Heart left ventricle (tissue), 16 donors: ENCODE data around the gene TLX2. TPM values are rescaled to one million over a fixed set of nuclear protein-coding genes. Genes with fewer than 3 reads are reported as not detected.

Experiments
- ATAC-seq, 4 donors: fragments of 200-7000 bp; cut with Tn5 transposase; one replicate each; pipeline ENCODE4 v1.9.1; 2020 to 2022; ENCODE audit warnings: moderate library complexity in 4 of 4, mild to moderate bottlenecking in 3 of 4, moderate number of reproducible peaks in 1 of 4
- DNase-seq, 5 donors: peaks; one replicate each; pipeline ENCODE4 v3.0.0-alpha.2; 2020
- H3K27ac ChIP-seq, 12 donors: fragments of 200-600 bp; sonication (generic) in 4 of 12; one replicate each; pipeline versions ENCODE4 v1.5.0 to v1.8.0; 2016 to 2022; ENCODE audit warnings: mild to moderate bottlenecking in 2 of 12
- H3K27me3 ChIP-seq, 9 donors: fragments of 200-600 bp; sonication (generic) in 2 of 9; one replicate each; pipeline versions ENCODE4 v1.5.1 to v1.8.0; 2016 to 2022; ENCODE audit warnings: mild to moderate bottlenecking in 3 of 9
- H3K36me3 ChIP-seq, 9 donors: fragments of 200-600 bp; sonication (generic) in 2 of 9; one replicate each; pipeline versions ENCODE4 v1.5.0 to v1.8.0; 2018 to 2022; ENCODE audit warnings: mild to moderate bottlenecking in 2 of 9
- H3K4me1 ChIP-seq, 12 donors: fragments of 200-600 bp; sonication (generic) in 4 of 12; one replicate each; pipeline versions ENCODE4 v1.5.0 to v1.8.0; 2016 to 2022; ENCODE audit warnings: mild to moderate bottlenecking in 3 of 12
- H3K4me3 ChIP-seq, 12 donors: fragments of 200-600 bp; sonication (generic) in 4 of 12; one replicate each; pipeline versions ENCODE4 v1.5.0 to v1.8.0; 2017 to 2022; ENCODE audit warnings: mild to moderate bottlenecking in 9 of 12, moderate library complexity in 4 of 12
- H3K9me3 ChIP-seq, 12 donors: fragments of 200-600 bp; sonication (generic) in 4 of 12; one replicate each; pipeline versions ENCODE4 v1.5.0 to v1.8.0; 2016 to 2022; ENCODE audit warnings: mild to moderate bottlenecking in 1 of 12
- POLR2A ChIP-seq, 2 donors: fragments of 450-650 bp; IDR thresholded peaks; one replicate each; pipeline ENCODE4 v1.6.1; 2017; ENCODE audit warnings: antibody characterized with exemption in 2 of 2, mild to moderate bottlenecking in 2 of 2, moderate library complexity in 2 of 2
- WGBS, 4 donors: extraction: QIAGEN DNeasy Blood & Tissue Kit in 2 of 4; methylation state at CpG; one replicate each; pipeline versions ENCODE4 v1.1.5 to v1.1.7; 2013 to 2018; 5-methylcytosine and 5-hydroxymethylcytosine counted together
- intact Hi-C, 10 donors: fragments of 100-400 bp; cut with DNase I; formaldehyde crosslinking; loops; one replicate each; pipeline versions ENCODE4 v1.11.1 to v1.14.2; 2022
- polyA plus RNA-seq, 2 donors: library from polyadenylated mRNA; stranded (reverse); fragments of 200-250 nt; gene quantifications; one replicate each; pipeline ENCODE4 v1.2.3, GENCODE V29; 2013
- total RNA-seq, 9 donors: library from RNA; depleted of rRNA in 2 of 9; stranded (reverse); fragments of >200 nt in 2 of 9; fragmentation: NEBNext Ultra II Directional in 3 of 9; extraction: Animal tissue kit (Norgen Biotek cat#: 25700) in 3 of 9; gene quantifications; one replicate each; pipeline versions ENCODE4 v1.1.0 to v1.2.4, GENCODE V29; 2016 to 2023
- TF ChIP-seq, protein P1 (sequence below), 12 donors: fragments of 200-600 bp; sonication (generic) in 4 of 12; IDR thresholded peaks; one replicate each; pipeline versions ENCODE4 v1.5.0 to v1.8.0; 2018 to 2022; ENCODE audit warnings: antibody characterized with exemption in 12 of 12, mild to moderate bottlenecking in 5 of 12
- donor health status: ischemic (EF 13 %, LVEDD 7.1; RV severe dilation, severe dysfunction).
- donor health status: healthy with polysubstance abuse.
- donor health status: DM: no; HTN: yes; CAD: no.
- donor health status: DM: no; HTN: no; CAD: no.
- donor health status: ischemic (EF 25% LVEDD 6.9; RV normal size, moderate dysfunction).
- donor health status: ischemic (EF 25% LVEDD 5.7; RV mildly dilated, moderate dysfunction).
- donor health status: healthy.
- donor health status: DM: yes; HTN: yes; CAD: no.
- donor health status: ischemic (EF 35%, LVEDD 5.7; RV mildly dilated, moderate dysfunction).
- donor health status: nonischemic (EF 11% LVEDD 7.7; RV severe dilation, severe dysfunction).
- donor health status: DM: yes; HTN: yes; CAD: no.
- donor health status: PGD.
- donor health status: ischemic (EF 29% LVEDD 5.4; RV normal size, mild dysfunction).
- donor health status: nonischemic (EF 23%, LVEDD 6.1; RV moderate dilation, normal function).

TLX2 gene
- total and polyA plus RNA-seq, 11 donors, result not detected

- Histone ChIP-seq H3K27me3 (peaks cover 0 to 10% (median 0%) of the 10 kb centered on the region in 9 donors), H3K27ac (no peak overlapping the region), H3K4me3 (no peak overlapping the region), H3K4me1 (peaks cover 0 to 9% (median 0%) of the 10 kb centered on the region in 12 donors), H3K36me3 (peaks cover 0 to under 1% (median 0%) of the 10 kb centered on the region in 9 donors), H3K9me3 (no peaks in the 10 kb centered on the region)
- intact Hi-C loops, result no loop called here
- TF ChIP-seq, protein P1, sequence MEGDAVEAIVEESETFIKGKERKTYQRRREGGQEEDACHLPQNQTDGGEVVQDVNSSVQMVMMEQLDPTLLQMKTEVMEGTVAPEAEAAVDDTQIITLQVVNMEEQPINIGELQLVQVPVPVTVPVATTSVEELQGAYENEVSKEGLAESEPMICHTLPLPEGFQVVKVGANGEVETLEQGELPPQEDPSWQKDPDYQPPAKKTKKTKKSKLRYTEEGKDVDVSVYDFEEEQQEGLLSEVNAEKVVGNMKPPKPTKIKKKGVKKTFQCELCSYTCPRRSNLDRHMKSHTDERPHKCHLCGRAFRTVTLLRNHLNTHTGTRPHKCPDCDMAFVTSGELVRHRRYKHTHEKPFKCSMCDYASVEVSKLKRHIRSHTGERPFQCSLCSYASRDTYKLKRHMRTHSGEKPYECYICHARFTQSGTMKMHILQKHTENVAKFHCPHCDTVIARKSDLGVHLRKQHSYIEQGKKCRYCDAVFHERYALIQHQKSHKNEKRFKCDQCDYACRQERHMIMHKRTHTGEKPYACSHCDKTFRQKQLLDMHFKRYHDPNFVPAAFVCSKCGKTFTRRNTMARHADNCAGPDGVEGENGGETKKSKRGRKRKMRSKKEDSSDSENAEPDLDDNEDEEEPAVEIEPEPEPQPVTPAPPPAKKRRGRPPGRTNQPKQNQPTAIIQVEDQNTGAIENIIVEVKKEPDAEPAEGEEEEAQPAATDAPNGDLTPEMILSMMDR (IDR thresholded peaks at IDR 0.05), result no peak
- TF ChIP-seq POLR2A (IDR thresholded peaks at IDR 0.05), result no peak
- DNase-seq (no peak), ATAC-seq (no peak)
- WGBS, 4 donors, result 75 to 79% (median 77%) methylated on average over 7 of the region's 7 CpGs
These were observed 48.0 kb downstream of the TLX2 start for GRCh38 chr2:74562126-74562775.

DNA sequence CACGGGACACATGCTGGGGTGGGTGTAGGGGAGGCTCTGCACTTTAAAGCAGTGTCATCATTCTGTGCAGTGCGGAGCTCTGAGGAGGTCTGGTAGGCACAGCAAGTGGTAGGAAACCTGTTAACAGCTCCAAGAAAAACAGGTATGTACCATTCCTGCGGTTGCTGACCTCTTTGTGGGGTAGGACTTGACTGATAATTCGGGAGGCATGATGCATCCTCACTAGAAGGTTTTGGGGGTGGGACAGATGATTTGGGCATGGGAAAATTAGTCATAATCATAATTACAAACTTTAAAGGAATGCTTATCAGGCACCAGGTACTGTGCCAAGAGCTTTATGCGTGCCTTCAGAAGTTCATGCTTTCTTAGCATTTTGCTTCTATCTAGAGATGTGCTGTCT, 50.0 kb downstream of the TLX2 start:
- H3K4me3 ChIP-seq, result no peak overlapping the region
- TF ChIP-seq POLR2A (IDR thresholded peaks at IDR 0.05), result no peak
- TF ChIP-seq, protein P1 (IDR thresholded peaks at IDR 0.05), result no peak
- DNase-seq (no peak), ATAC-seq (no peak)
- H3K9me3 ChIP-seq, result no peaks in the 10 kb centered on the region
- H3K27ac ChIP-seq, result no peak overlapping the region
- WGBS, 4 donors, result 60 to 76% (median 68%) methylated on average over 5 of the region's 5 CpGs
- intact Hi-C loops, result no loop called here
- H3K27me3 ChIP-seq, result peaks cover 0 to 10% (median 0%) of the 10 kb centered on the region in 9 donors
- no peaks in the 10 kb centered on the region for H3K36me3 ChIP-seq
- peaks cover 0 to 23% (median 0%) of the 10 kb centered on the region in 12 donors for H3K4me1 ChIP-seq

DNA sequence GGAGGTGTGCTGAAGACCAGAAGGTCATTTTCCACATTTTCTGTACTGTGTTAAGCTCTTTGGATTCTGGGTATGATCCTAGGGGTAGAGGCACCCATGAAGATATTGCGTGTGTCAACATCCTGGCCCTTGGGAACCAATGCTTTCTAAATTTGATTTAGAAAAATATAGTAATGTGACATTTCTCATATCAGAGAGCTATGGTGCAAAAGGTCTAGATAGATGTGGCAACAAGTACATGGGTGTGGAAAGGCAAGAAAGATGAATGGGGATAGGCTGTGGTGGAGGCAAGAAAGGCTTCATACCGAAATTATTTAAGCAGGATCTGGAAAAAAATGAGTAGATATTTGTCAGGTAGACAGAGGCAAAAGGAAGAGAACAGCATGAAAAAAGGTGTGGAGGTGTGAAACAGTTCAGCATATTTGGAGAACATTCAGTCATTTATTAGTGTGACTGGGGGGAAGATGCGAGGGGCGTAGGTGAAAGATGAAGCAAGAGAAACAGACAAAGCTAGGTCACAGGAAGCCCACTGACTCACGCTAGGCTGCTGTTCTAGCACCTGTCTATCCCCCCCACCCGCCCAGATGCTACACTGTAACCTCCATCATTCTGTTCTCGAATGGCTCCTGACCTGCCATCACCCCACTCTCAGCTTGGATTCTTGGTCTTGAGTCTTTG, 52.0 kb downstream of the TLX2 start:
- TF ChIP-seq, protein P1 (IDR thresholded peaks at IDR 0.05), result no peak
- no peak for TF ChIP-seq POLR2A (IDR thresholded peaks at IDR 0.05)
- no peak overlapping the region for H3K4me3 ChIP-seq
- H3K9me3 ChIP-seq, result no peaks in the 10 kb centered on the region
- ATAC-seq, result no peak
- no peaks in the 10 kb centered on the region for H3K36me3 ChIP-seq
- WGBS, 4 donors, result 75 to 79% (median 76%) methylated on average over 7 of the region's 7 CpGs
- H3K4me1 ChIP-seq, result peaks cover 0 to 23% (median 0%) of the 10 kb centered on the region in 12 donors
- no peak overlapping the region for H3K27ac ChIP-seq
- peaks cover 0 to 10% (median 0%) of the 10 kb centered on the region in 9 donors for H3K27me3 ChIP-seq
- no peak for DNase-seq
- intact Hi-C loops, result no loop called here

DNA sequence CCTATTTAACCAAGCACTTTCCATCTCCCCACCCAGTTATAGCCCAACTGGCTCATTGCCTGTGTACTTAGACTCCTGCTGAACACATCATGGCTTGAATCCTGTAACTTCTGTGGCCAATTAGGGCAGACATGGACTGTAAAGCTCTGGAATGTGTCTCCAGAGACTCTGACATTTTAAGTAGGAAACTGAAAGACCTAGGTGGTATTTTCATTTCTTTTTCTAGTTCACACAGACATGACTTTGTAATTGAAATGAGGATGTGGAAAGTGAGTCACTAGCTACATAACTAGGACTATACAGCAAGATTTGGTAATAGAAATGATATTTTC, 52.5 kb downstream of the TLX2 start:
- Histone ChIP-seq H3K4me3 (no peak overlapping the region), H3K27me3 (peaks cover 0 to 10% (median 0%) of the 10 kb centered on the region in 9 donors), H3K36me3 (no peaks in the 10 kb centered on the region), H3K9me3 (no peaks in the 10 kb centered on the region), H3K27ac (no peak overlapping the region), H3K4me1 (peaks cover 0 to 28% (median 0%) of the 10 kb centered on the region in 12 donors)
- TF ChIP-seq POLR2A (IDR thresholded peaks at IDR 0.05), result no peak
- TF ChIP-seq, protein P1 (IDR thresholded peaks at IDR 0.05), result no peak
- intact Hi-C loops, result no loop called here
- peak in 2 of 4 donors; percentile 70 to 73 for ATAC-seq
- DNase-seq, result no peak

Other genes with a start within 250 kb of the TLX2 start
- gene SLC4A5, start 171.0 kb upstream of the TLX2 start, total RNA-seq, result 1 to 10 TPM in 7 of 9 donors, under 1 TPM in 2; 0.36 to 4.1 (median 1.6) TPM
- gene SLC4A5, start 171.0 kb upstream of the TLX2 start, polyA plus RNA-seq, result 1 to 10 TPM in 1 of 2 donors, under 1 TPM in 1; 0.72 to 1.2 TPM
- gene DCTN1, start 134.1 kb upstream of the TLX2 start, total RNA-seq, result 100 to 1,000 TPM; 129 to 376 (median 211) TPM
- gene DCTN1, start 134.1 kb upstream of the TLX2 start, polyA plus RNA-seq, result 100 to 1,000 TPM; 149 to 171 TPM
- 1 to 10 TPM in 3 of 9 donors, under 1 TPM in 6; 0.48 to 2.3 (median 0.85) TPM for gene C2orf81, start 92.8 kb upstream of the TLX2 start, total RNA-seq
- 1 to 10 TPM in 1 of 2 donors, under 1 TPM in 1; 0.91 to 1.1 TPM for gene C2orf81, start 92.8 kb upstream of the TLX2 start, polyA plus RNA-seq
- 1 to 10 TPM; 1.5 to 5.1 (median 3.0) TPM for gene WDR54, start 92.7 kb upstream of the TLX2 start, total RNA-seq
- 1 to 10 TPM; 1.4 to 6.5 TPM for gene WDR54, start 92.7 kb upstream of the TLX2 start, polyA plus RNA-seq
- 10 to 100 TPM; 10.9 to 19.6 (median 15.3) TPM for gene RTKN, start 72.5 kb upstream of the TLX2 start, total RNA-seq
- 10 to 100 TPM; 18.0 to 27.6 TPM for gene RTKN, start 72.5 kb upstream of the TLX2 start, polyA plus RNA-seq
- 10 to 100 TPM; 11.7 to 29.2 (median 21.3) TPM for gene INO80B, start 59.4 kb upstream of the TLX2 start, total RNA-seq
- gene INO80B, start 59.4 kb upstream of the TLX2 start, polyA plus RNA-seq, result 10 to 100 TPM; 26.1 to 28.5 TPM
- 10 to 100 TPM; 32.7 to 58.4 (median 42.4) TPM for gene WBP1, start 56.0 kb upstream of the TLX2 start, total RNA-seq
- 10 to 100 TPM; 29.0 to 44.2 TPM for gene WBP1, start 56.0 kb upstream of the TLX2 start, polyA plus RNA-seq
- 10 to 100 TPM; 17.3 to 31.9 (median 22.8) TPM for gene MOGS, start 49.1 kb upstream of the TLX2 start, total RNA-seq
- gene MOGS, start 49.1 kb upstream of the TLX2 start, polyA plus RNA-seq, result 10 to 100 TPM; 15.8 to 34.4 TPM
- 100 to 1,000 TPM in 7 of 9 donors, 10 to 100 TPM in 2; 64.9 to 180 (median 140) TPM for gene MRPL53, start 41.8 kb upstream of the TLX2 start, total RNA-seq
- 100 to 1,000 TPM in 1 of 2 donors, 10 to 100 TPM in 1; 77.6 to 128 TPM for gene MRPL53, start 41.8 kb upstream of the TLX2 start, polyA plus RNA-seq
- gene CCDC142, start 31.5 kb upstream of the TLX2 start, total RNA-seq, result 10 to 100 TPM in 1 of 9 donors, 1 to 10 TPM in 8; 4.4 to 13.4 (median 7.1) TPM
- gene CCDC142, start 31.5 kb upstream of the TLX2 start, polyA plus RNA-seq, result 1 to 10 TPM; 5.8 to 6.4 TPM
- 10 to 100 TPM in 4 of 9 donors, 1 to 10 TPM in 5; 7.1 to 14.2 (median 10.0) TPM for gene TTC31, start 31.4 kb upstream of the TLX2 start, total RNA-seq
- gene TTC31, start 31.4 kb upstream of the TLX2 start, polyA plus RNA-seq, result 10 to 100 TPM in 1 of 2 donors, 1 to 10 TPM in 1; 8.8 to 13.2 TPM
- gene LBX2, start 14.8 kb upstream of the TLX2 start, total RNA-seq, result 1 to 10 TPM in 2 of 9 donors, under 1 TPM in 5, not detected in 2; 0.14 to 1.7 (median 0.72) TPM
- gene LBX2, start 14.8 kb upstream of the TLX2 start, polyA plus RNA-seq, result under 1 TPM; 0.27 to 0.67 TPM
- gene PCGF1, start 6.8 kb upstream of the TLX2 start, total RNA-seq, result 10 to 100 TPM; 10.6 to 22.3 (median 16.5) TPM
- 10 to 100 TPM; 22.5 to 24.9 TPM for gene PCGF1, start 6.8 kb upstream of the TLX2 start, polyA plus RNA-seq
- gene DQX1, start 11.8 kb downstream of the TLX2 start, total RNA-seq, result not detected
- gene DQX1, start 11.8 kb downstream of the TLX2 start, polyA plus RNA-seq, result not detected
- gene AUP1, start 15.3 kb downstream of the TLX2 start, total RNA-seq, result 10 to 100 TPM; 33.6 to 74.5 (median 49.8) TPM
- 100 to 1,000 TPM in 1 of 2 donors, 10 to 100 TPM in 1; 77.9 to 168 TPM for gene AUP1, start 15.3 kb downstream of the TLX2 start, polyA plus RNA-seq
- gene HTRA2, start 15.5 kb downstream of the TLX2 start, total RNA-seq, result 10 to 100 TPM; 23.6 to 32.0 (median 24.8) TPM
- gene HTRA2, start 15.5 kb downstream of the TLX2 start, polyA plus RNA-seq, result 10 to 100 TPM; 24.5 to 45.4 TPM
- 1 to 10 TPM; 1.6 to 8.7 (median 3.0) TPM for gene LOXL3, start 39.5 kb downstream of the TLX2 start, total RNA-seq
- gene LOXL3, start 39.5 kb downstream of the TLX2 start, polyA plus RNA-seq, result 1 to 10 TPM; 1.5 to 3.5 TPM
- gene DOK1, start 40.3 kb downstream of the TLX2 start, total RNA-seq, result 10 to 100 TPM in 1 of 9 donors, 1 to 10 TPM in 8; 2.6 to 11.6 (median 4.8) TPM
- 1 to 10 TPM; 2.4 to 6.0 TPM for gene DOK1, start 40.3 kb downstream of the TLX2 start, polyA plus RNA-seq
- under 1 TPM in 3 of 9 donors, not detected in 6; 0.21 to 0.88 (median 0.79) TPM for gene M1AP, start 133.9 kb downstream of the TLX2 start, total RNA-seq
- gene M1AP, start 133.9 kb downstream of the TLX2 start, polyA plus RNA-seq, result under 1 TPM; 0.07 to 0.08 TPM
- gene SEMA4F, start 139.8 kb downstream of the TLX2 start, total RNA-seq, result 1 to 10 TPM; 2.2 to 4.9 (median 3.5) TPM
- 1 to 10 TPM in 1 of 2 donors, under 1 TPM in 1; 0.95 to 2.8 TPM for gene SEMA4F, start 139.8 kb downstream of the TLX2 start, polyA plus RNA-seq